HG02840 (cell line): ENCODE results near the gene SERPINA1.
"Not testable (repeated sequence)": the region's sequence is repeated elsewhere in the genome, so short reads cannot be mapped to it uniquely, and the experiment has no call there.

Experiments used
- ATAC-seq: cut with Tn5 transposase; IDR thresholded peaks from one replicate; pipeline ENCODE4 v1.9.1; 2021; ENCODE audit warnings: mild to moderate bottlenecking, moderate library complexity, moderate number of reproducible peaks; ENCODE audit not compliant: unreplicated experiment, low FRiP score

Gene SERPINA1

DNA sequence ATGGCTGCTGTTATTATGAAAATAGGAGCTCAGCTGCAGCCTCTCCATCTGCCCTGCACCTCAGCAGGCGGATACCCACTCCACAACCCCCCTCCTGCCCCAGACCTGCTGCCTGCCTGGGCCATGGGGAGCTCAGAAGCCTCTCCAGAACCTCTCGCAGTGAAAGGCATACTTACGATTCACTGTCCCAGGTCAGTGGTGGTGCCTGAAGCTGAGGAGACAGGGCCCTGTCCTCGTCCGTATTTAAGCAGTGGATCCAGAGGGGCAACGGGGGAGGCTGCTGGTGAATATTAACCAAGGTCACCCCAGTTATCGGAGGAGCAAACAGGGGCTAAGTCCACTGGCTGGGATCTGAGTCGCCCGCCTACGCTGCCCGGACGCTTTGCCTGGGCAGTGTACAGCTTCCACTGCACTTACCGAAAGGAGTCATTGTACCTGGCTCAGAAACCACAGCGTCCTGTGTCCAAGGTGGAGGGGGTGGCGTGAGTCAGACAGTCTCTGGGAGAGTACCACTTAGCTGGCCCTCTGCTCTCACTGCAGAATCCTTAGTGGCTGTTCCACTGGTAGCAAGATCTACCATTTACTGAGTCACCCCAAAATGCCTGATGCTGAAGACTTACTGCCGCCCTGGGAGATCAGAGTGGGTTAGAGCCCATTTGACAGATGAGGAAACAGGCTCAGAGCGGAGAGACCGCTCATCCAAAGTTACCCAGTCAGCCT is at the start of gene SERPINA1:
TSS of gene SERPINA1 (minus strand) at position 219 of the 720 bp plus-strand sequence. CDS start 5,365 bp downstream, outside the sequence.
- no peak for ATAC-seq

DNA sequence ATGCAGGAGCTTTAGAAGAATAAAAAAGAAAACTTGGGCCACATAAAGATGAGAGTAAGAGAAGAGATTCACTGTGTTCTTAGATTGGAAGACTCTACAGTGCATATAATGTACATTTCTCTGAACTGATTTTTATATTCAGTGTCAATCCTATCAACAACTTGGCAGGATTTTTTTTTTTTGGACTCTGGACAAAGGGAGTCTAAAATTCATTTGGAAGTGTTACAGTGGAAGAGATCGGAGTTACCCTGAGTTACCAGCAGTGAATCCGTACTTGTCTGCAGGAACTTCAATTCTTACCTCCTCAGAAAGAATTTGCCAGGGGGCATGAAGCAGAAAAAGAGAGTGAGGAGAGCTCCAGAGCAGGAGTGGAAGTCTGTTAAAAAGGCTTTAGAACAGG is 40.2 kb upstream of the SERPINA1 start:
- ATAC-seq, result no peak

DNA sequence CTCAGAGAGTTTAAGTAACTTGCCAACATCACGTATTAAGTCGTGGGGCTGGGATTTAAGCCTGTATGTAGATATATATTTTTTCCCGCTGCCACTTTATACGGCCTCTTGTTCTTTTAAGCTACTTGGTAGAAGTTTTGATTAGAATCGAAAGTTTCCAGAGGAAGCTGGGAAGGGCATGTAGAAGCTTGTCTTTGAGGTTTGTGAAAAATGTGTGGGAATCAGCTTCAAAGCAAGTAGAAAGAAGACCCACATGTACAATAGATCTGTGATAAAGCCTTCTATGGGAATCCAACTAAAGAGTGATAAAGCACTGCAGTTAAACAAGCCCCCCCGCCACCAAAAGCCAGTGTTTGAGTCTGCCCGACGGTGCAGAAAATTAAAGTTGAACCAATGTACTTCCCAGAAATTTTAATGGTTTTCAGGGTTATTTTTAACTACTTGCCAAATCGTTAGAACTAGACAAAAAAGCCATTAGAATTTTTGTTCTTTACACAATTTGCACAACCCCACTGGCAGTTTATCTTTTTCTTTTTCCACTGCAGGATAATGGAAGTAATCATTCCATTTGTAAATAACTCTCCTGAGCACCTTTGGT is 38.7 kb upstream of the SERPINA1 start:
- no peak for ATAC-seq

DNA sequence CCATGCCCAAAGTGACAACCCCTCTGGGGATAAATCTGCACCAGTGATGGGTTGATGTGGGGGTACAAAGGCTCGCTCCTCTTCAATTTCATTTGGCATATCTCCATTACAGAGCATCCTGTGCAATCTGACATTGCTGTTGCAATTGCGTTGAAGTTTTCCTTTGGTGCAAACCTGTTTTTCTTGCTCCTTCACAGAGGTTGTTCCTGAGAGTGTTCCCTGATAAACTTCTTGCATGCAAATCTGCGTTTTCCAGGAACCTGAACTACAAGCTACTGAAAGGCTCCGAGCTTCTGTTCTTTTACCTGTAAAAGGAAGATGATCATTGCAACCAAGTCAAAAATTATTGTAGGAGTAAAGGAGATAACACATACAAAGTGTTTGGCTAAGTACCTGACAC is 38.1 kb upstream of the SERPINA1 start:
- ATAC-seq, result no peak

DNA sequence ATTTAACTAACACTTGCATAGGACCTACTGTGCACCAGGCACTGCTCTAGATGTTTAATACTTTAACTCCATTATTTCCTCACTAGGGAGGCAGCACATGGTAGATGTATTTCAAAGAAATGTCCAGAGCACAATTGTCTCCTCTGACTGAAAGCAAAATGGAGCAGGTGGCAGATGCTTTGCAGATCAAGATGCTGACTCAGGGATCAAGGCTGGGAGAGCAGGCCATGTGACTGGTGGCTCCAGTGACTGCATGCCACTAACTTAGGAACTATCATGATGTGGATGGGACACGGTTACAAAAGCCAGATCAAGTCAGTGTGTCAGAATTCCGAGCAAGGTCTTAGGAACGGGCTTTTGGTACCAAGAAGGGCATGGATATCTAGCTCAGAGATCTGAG is 36.0 kb upstream of the SERPINA1 start:
- no peak for ATAC-seq

DNA sequence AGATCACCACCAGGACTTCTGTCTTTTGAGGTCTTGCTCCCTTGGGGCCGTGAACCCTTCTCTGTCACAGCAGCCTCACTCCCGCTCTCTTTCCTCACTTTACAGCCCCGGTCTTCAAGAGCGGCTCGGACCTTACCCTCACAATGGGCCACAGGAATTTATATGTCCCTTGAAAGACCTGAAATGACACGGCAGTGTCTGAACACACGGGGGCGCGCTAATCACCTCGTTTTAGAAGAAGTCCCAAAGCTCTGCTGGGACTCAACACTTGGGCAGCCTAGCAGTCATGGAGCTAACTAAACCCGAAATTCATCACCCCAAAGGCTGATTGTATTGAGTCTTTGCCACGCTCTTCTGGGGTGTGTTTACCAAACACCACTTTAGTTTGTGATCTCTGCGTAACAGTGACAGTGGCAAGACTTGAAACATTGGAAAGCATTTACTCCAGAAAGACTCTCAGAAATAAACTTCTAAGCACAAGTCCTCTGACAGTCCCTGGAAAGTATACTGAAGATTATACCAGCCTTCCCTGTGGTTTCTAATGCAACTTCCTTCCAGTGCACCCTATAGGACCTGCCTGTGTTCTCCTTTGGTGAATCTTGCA is 35.2 kb upstream of the SERPINA1 start:
- ATAC-seq, result no peak

DNA sequence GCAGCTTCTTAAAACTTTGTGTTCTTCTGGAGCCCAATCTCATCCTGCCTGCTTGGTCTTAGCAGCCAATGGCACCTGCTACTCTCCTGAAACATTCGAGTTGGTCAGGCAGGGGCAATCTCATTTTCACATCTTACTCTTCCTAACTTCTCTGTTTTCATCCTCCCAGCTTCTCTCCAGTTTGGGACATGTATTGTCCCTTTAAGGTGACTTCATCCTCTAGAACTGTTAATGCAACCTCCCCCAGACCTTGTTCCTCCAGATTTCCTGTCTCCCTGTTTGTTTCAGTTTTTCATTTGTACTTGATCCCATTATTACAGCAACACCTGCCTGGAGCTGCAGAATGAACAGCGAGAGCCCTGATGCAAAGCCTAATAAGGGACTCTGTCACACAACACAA is 32.9 kb upstream of the SERPINA1 start:
- ATAC-seq, result no peak

DNA sequence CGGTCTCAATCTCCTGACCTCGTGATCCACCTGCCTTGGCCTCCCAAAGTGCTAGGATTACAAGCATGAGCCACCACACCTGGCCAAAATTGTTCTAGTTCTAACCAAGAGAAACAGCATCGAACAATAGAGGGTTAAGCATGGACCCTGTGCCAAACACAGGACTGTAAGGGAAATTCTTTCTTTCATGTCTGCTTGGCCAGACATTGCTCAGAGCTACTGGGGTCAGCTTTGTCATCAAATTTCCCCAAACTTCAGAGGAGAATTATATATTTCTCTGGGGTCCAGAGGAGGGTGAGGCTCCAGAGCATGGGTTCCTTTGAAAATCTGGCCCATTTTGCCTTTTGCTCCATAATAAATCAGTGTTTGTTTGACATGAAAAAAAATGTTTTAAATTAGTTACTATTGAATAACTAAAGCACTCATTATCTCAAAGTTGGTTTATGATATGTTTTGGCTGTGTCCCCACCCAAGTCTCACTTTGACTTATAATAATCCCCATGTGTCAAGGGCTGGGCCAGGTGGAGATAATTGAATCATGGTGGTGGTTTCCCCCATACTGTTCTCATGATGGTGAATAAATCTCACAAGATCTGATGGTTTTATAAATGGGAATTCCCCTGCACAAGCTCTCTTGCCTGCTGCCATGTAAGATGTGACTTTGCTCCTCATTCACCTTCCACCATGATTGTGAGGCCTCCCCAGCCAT is 29.2 kb upstream of the SERPINA1 start:
- ATAC-seq, result not testable (repeated sequence)

DNA sequence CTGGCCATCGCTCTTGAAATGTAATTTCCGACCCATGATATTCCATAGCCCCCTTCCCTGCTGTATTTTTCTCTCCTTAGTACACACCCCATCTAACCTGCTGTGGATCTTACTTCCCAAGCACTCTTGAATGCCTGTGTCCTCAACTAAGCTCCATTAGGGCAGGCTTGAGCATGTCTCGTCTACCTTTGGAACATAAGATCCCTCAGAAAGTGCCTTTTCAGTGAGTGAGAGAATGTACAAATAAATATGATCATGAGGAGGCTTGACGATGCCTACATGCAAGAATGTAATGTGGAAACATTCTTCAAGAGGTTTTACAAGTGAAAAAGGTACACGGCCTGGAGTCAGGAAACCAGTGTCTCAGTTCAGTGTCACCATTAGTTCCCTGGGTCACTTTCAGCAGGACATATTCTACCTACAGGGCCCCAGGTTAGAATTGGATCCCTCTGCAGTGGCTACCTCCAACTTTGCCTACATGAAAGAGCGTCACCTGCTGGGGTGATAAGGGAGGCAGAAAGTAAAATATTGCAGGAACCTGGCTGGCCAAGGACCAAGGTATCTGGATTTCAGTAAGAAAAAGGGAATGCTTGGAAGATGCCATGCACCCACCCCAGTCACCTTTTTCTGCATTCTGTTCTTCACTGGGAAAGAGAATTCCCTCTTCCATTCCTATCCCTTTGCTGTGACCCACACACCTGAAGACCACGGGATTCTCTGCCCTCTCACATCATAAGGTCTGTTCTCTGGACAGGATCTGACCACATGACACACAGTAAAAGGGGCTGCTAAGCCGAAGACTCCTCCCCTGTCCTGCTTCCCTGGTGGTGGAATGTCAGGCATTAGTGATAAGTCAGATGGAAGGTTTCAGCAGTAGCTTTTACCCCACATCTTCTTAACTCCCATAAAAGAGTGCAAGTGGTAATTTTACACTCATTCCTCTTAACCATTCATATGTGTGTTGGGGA is 24.6 kb upstream of the SERPINA1 start:
- no peak for ATAC-seq

DNA sequence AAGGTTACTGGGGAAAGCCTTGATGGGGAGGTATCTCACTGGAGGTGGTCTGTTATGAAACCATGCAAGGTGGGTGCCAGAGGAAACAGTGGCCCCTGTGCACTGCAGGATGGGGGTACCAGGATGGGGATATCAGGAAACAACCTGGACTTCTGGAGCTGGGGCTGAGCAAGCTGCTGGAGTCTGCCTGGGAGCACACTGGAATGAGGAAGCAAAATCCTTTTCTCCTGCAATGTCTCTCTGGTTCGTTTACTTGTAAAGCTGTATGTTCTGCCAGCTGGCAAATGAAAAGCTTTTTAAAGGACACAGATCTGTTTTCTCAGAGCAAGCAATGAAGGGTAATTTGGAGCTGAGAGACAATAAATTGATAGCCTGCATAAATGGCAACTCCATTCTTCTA is 23.2 kb upstream of the SERPINA1 start:
- no peak for ATAC-seq

DNA sequence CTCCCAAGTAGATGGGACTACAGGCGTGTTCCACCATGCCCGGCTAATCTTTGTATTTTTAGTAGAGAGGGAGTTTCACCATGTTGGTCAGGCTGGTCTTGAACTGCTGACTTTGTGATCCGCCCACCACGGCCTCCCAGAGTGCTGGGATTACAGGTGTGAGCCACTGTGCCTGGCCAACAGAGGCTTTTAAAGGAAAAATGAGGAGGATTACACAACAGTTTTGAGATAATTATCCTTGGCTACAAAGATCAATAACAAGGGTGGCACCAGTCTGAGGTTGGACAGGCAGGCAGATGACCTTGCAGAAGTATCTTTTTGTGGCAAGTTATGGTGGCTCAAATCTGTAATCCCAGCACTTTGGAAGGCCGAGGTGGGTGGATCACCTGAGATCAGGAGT is 21.0 kb upstream of the SERPINA1 start:
- not testable (repeated sequence) for ATAC-seq

DNA sequence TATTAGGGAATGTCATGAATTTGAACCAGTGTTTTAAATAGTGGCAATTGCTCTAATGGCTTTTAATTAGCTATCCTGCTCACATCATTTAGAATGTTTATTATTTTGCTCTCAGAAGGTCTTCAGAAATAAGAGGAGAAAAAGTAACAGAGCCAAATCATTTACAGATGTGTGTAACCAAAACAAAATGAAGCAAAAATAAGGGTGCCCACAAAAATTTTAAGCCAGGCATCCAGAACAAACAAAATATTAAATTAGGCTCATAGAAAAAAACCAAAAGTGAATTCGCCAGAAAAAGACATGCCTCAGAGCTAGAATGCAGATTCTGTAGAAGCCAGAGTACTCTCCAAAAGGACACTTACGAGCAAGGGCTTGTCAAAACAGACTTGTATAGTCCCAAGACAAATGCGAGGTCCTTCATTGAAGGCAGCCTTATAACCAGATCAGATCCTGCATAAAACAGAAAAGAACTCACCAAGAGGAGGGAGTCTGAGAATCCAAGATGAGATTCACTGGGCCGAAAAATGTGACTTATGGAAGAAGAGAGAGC is 20.2 kb upstream of the SERPINA1 start:
- ATAC-seq, result no peak

DNA sequence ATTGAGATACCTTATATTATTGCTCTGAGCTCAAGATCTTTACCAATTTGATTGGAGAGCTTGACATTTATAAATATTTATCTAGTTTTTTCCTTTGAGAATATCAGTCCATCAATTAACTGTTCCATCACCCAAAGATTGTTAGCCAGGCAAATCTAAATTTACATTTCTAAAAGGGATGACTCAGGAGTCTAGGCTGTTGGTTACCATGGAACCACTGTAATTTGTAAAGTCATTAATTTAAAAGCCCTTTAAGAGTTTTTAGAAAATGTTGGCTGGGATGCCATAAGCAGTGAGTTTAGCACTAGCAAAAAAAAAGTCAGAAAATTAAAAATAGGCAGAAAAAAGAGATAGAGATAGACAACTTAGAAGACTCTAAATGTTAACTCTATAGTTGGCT is 19.5 kb upstream of the SERPINA1 start:
- ATAC-seq, result no peak

DNA sequence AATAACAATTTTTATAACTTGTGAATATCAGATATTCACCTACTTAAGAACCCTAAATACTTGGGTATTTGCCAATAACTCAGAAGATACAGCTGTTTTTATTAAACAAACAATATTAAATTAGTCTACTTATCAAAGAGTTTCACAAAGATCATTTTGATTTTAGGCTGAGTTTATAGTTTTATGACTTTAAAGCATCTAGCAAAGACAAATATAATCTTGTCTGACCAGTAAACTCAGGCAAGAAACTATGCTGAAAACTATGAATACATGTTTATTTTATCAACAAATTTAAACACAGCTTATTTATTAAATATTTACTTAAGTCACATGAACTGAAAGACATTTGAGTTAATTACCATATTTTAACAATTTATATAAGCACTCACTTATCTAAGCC is 18.5 kb upstream of the SERPINA1 start:
- ATAC-seq, result no peak

DNA sequence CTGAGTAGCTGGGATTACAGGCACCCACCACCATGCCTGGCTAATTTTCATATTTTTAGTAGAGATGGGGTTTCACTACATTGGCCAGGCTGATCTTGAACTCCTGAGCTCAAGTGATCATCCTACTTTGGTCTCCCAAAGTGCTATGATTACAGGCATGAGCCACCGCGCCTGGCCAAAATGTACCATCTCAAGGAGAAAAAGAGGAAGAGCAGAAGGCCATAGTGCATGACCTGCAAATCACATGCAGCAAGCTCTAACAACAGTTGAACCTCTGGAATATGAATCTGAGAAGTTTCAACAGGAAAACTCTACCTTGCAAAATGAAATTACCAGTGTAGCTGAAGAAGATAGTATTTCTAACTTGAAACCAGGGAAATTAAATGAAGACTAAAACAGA is 17.1 kb upstream of the SERPINA1 start:
- ATAC-seq, result no peak

DNA sequence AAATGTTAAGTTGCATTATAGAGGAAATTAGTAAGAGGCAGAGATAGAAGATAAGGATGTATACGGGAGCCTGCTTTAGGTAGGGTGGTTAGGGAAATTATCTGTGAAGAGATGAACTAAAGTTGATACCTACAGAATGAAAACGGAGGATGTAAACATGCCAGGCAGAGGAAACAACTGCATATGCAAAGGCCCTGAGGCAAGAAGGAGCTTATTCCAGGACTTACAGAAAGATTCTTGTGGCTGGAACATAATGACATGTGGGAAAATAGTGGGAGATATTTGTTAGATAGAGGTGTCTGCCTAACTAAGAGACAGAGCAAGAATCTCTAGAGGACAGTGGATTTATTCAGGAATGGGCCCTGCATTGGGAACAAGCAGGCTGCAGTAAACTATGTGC is 16.2 kb upstream of the SERPINA1 start:
- ATAC-seq, result no peak

DNA sequence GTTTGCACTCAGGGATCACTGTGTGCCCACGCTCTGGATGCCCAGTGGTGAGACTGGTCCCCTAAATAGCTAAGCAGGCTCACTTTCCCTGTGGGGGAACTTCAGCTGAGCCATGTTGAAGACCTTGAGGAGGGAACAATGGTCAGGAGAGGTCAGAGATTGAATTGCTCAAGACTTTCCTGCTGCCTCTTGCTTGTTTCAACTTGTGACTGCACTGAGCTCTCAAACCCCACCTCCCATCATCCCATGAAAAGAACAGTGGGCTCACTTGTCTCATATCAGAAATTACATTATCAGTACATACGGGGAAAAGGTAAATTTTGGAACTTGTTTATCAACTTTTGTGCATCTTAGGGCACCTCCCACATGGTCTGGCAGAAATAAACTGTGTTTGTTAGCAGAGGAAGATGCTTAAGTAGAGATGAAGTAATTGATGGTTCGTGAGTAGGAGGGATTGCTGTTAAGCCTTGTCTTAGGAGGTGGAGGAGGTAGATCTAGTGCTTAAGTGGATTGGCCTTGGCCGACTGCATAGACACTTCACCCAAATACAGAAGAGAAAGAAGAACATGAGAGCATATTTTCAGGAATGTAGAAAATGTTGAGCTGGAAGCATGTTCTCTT is 15.0 kb upstream of the SERPINA1 start:
- no peak for ATAC-seq

DNA sequence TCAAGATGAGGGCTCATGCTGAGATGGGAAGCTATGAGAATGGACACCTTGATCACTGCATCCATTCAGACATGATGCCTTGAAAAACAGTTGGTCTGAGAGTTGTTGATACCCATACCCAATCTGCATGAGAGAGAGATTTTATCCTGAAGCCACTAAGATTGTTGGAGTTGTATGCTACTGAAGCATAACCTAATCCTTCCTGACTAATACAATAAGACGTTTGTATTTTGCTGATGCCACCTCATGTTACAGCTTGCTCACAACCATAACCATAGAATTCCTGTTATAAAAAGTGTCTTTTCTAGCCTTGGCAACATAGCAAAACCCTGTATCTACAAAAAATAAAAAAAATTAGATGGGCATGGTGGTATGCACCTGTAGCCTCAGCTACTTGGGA is 12.7 kb upstream of the SERPINA1 start:
- ATAC-seq, result no peak

DNA sequence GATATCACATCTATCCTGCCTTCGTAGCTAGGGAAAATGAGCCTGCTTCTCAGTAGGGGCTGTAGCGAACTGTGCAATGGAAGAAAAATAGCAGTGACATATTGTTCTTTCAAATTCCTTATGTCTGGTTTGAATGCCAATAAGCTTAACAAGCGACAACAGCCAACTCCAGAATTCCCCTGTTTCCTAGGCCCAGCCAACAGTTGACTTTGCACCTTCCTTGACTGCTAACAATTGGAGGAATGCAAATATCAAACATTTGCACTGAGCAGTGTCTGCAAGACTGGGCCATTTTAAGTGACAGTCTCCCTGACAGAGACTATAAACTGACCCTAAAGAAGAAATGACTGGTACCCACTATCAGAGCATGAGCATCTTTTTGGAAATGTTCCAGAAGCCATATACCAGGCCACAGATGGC is 12.0 kb upstream of the SERPINA1 start:
- ATAC-seq, result no peak
